ENCODE measurements around the gene STYXL1.

Gene STYXL1

GRCh38 chr7:75991531-75992082, 56.2 kb downstream of the STYXL1 start:
- DNase-seq = no peak

- no peak for DNase-seq
Measured at GRCh38 chr7:75989500-75990388, 58.1 kb downstream of the STYXL1 start.

- no peak for DNase-seq
Measured at GRCh38 chr7:75988568-75989499, 59.0 kb downstream of the STYXL1 start.

GRCh38 chr7:75987805-75988567, 59.8 kb downstream of the STYXL1 start:
- no peak for DNase-seq

- DNase-seq = no peak
Measured at GRCh38 chr7:75987026-75987804, 60.6 kb downstream of the STYXL1 start.

GRCh38 chr7:75986147-75986781, 61.5 kb downstream of the STYXL1 start:
- DNase-seq = no peak

GRCh38 chr7:75985518-75986146, 62.2 kb downstream of the STYXL1 start:
- no peak for DNase-seq

- DNase-seq = no peak
Measured at GRCh38 chr7:75985009-75985517, 62.7 kb downstream of the STYXL1 start.

GRCh38 chr7:75984130-75985008, 63.4 kb downstream of the STYXL1 start:
- no peak for DNase-seq

- no peak for DNase-seq
Measured at GRCh38 chr7:75983471-75984129, 64.2 kb downstream of the STYXL1 start.

GRCh38 chr7:75982306-75983064, 65.3 kb downstream of the STYXL1 start:
- DNase-seq = no peak

- DNase-seq = no peak
Measured at GRCh38 chr7:75981453-75982305, 66.1 kb downstream of the STYXL1 start.

- no peak for DNase-seq
Measured at GRCh38 chr7:75981203-75981452, 66.7 kb downstream of the STYXL1 start.

- DNase-seq = no peak
Measured at GRCh38 chr7:75980430-75981202, 67.2 kb downstream of the STYXL1 start.

- DNase-seq = no peak
Measured at GRCh38 chr7:75979759-75980429, 67.9 kb downstream of the STYXL1 start.

GRCh38 chr7:75977743-75978142, 70.1 kb downstream of the STYXL1 start:
- no peak for DNase-seq
